ENCODE measurements around the gene MYO7A.

GRCh38 chr11:77155082-77155475 is 27.0 kb downstream of the MYO7A start:
- TF ChIP-seq, protein P1, sequence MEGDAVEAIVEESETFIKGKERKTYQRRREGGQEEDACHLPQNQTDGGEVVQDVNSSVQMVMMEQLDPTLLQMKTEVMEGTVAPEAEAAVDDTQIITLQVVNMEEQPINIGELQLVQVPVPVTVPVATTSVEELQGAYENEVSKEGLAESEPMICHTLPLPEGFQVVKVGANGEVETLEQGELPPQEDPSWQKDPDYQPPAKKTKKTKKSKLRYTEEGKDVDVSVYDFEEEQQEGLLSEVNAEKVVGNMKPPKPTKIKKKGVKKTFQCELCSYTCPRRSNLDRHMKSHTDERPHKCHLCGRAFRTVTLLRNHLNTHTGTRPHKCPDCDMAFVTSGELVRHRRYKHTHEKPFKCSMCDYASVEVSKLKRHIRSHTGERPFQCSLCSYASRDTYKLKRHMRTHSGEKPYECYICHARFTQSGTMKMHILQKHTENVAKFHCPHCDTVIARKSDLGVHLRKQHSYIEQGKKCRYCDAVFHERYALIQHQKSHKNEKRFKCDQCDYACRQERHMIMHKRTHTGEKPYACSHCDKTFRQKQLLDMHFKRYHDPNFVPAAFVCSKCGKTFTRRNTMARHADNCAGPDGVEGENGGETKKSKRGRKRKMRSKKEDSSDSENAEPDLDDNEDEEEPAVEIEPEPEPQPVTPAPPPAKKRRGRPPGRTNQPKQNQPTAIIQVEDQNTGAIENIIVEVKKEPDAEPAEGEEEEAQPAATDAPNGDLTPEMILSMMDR (IDR thresholded peaks at IDR 0.05) = no peak
- TF ChIP-seq POLR2AphosphoS5 (IDR thresholded peaks at IDR 0.05) = no peak
- no peak for TF ChIP-seq POLR2A (IDR thresholded peaks at IDR 0.05)
